ENCODE results near the gene TOMM5. TPM values are rescaled to one million over a fixed set of nuclear protein-coding genes. Genes with fewer than 3 reads are reported as not detected.

The TOMM5 gene
- total and polyA plus RNA-seq, 2 of the 13 experiments (the other 11 are each of a cell fraction or from before 2014, with no cell fraction given) = 147 to 315 TPM

GRCh38 chr9:37575921-37576721, 16.3 kb downstream of the TOMM5 start, which contains the start of gene FBXO10 (continued):
- TF ChIP-seq ATF4 (CRISPR knock-in tag; IDR thresholded peaks at IDR 0.05) (0 out of 4 replicates have a peak, but pooled peaks of 1 of the 2 experiments have one; percentile 25), ASH2L (IDR thresholded peaks at IDR 0.05; ENCODE audit: insufficient read length, low read depth, low read length) (peak; percentile 42), ZNF841 (CRISPR knock-in tag; IDR thresholded peaks at IDR 0.05; ENCODE audit: borderline replicate concordance) (no peak), ATF7-NPFF (CRISPR knock-in tag; IDR thresholded peaks at IDR 0.05; ENCODE audit: low read depth) (peak; percentile 72), ZSCAN9 (CRISPR knock-in tag; IDR thresholded peaks at IDR 0.05; ENCODE audit: borderline replicate concordance) (no peak), UBTF (CRISPR knock-in tag; IDR thresholded peaks at IDR 0.05) (peak; percentile 89), NFE2L2 (IDR thresholded peaks at IDR 0.05; ENCODE audit: low read length) (no peak), CBX5 (CRISPR knock-in tag; IDR thresholded peaks at IDR 0.05; ENCODE audit: borderline replicate concordance) (no peak), ATF5 (CRISPR knock-in tag; IDR thresholded peaks at IDR 0.05; ENCODE audit: low read depth) (no peak), FOXA1 (IDR thresholded peaks at IDR 0.05) (no peak), FOXA1 (CRISPR knock-in tag; IDR thresholded peaks at IDR 0.05) (peak; percentile 19; the same call in 1 of the 2 replicates), ZNF784 (CRISPR knock-in tag; IDR thresholded peaks at IDR 0.05; ENCODE audit: borderline replicate concordance) (peak; percentile 24; the same call in 1 of the 2 replicates), NR0B2 (CRISPR knock-in tag; IDR thresholded peaks at IDR 0.05) (peak; percentile 54; the same call in 1 of the 2 replicates), ZNF776 (CRISPR knock-in tag; IDR thresholded peaks at IDR 0.05) (0 out of 2 replicates have a peak, but pooled peaks have one; percentile 32), PAX8 (CRISPR knock-in tag; IDR thresholded peaks at IDR 0.05; ENCODE audit: borderline replicate concordance) (no peak; the same call in 1 of the 2 replicates), HNF1B (CRISPR knock-in tag; IDR thresholded peaks at IDR 0.05) (0 out of 2 replicates have a peak, but pooled peaks have one; percentile 37), E2F1 (CRISPR knock-in tag; IDR thresholded peaks at IDR 0.05) (no peak), PAWR (CRISPR knock-in tag; IDR thresholded peaks at IDR 0.05; ENCODE audit: borderline replicate concordance) (no peak), IRF2 (CRISPR knock-in tag; IDR thresholded peaks at IDR 0.05) (peak; percentile 20), HNRNPK (IDR thresholded peaks at IDR 0.05; ENCODE audit: low read depth, low read length, poor library complexity, severe bottlenecking) (peak; percentile 80)

Data from HepG2 (cell line).